Nephron progenitor cell (in vitro differentiated cells): ENCODE measurements around the gene PPP1CB.
A peak's percentile ranks its signal among the peaks of the same experiment; 100 is the strongest.

Source experiments
- DNase-seq: peaks from one replicate; pipeline ENCODE4 v3.0.0; 2021
- H3K27ac Mint-ChIP-seq: 2 replicates; pipeline ENCODE4 v1.8.0; 2021; ENCODE audit warnings: mild to moderate bottlenecking, moderate library complexity, mixed read lengths
- H3K27me3 Mint-ChIP-seq: 2 replicates; pipeline ENCODE4 v1.8.0; 2021; ENCODE audit warnings: mild to moderate bottlenecking, low read depth, mixed read lengths; ENCODE audit not compliant: poor library complexity
- H3K36me3 Mint-ChIP-seq: 2 replicates; pipeline ENCODE4 v1.8.0; 2021; ENCODE audit warnings: low read depth, mixed read lengths
- H3K4me1 Mint-ChIP-seq: 2 replicates; pipeline ENCODE4 v1.8.0; 2021; ENCODE audit warnings: mixed read lengths
- H3K4me3 Mint-ChIP-seq: 2 replicates; pipeline ENCODE4 v1.8.0; 2021; ENCODE audit warnings: mild to moderate bottlenecking, moderate library complexity, mixed read lengths
- H3K9me3 Mint-ChIP-seq: 2 replicates; pipeline ENCODE4 v1.8.0; 2021; ENCODE audit warnings: mild to moderate bottlenecking, moderate library complexity, mixed read lengths
- TF ChIP-seq, protein P1 (sequence below): fragments of 200-600 bp; sonication (generic); IDR thresholded peaks from 2 replicates; pipeline ENCODE4 v1.5.0; 2021; ENCODE audit warnings: antibody characterized with exemption

Gene PPP1CB

DNA sequence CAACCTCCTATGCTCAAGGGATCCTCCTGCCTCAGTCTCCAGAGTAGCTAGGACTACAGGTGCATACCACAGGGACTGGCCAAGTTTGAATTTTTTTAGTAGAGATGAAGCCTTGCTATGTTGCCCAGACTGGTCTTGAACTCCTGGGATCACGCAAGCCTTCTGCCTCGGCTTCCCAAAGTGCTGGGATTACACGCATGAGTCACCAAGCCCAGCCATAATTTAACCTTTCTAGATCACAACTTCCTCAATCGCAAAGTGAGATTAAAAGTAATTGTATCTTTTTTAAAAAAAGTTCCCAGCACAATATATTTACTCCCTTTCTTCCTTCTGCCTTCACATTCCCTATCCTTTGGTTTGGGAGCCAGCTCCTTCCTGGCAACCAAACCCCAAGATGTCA, 5.8 kb upstream of the PPP1CB start:
- Mint-ChIP-seq H3K27me3 (peaks cover 6% of the 10 kb centered on the region), H3K36me3 (peaks cover 34% of the 10 kb centered on the region), H3K9me3 (peaks cover 24% of the 10 kb centered on the region), H3K27ac (no peak overlapping the region), H3K4me1 (peaks cover 30% of the 10 kb centered on the region), H3K4me3 (no peak overlapping the region)
- no peak for DNase-seq
- TF ChIP-seq, protein P1, sequence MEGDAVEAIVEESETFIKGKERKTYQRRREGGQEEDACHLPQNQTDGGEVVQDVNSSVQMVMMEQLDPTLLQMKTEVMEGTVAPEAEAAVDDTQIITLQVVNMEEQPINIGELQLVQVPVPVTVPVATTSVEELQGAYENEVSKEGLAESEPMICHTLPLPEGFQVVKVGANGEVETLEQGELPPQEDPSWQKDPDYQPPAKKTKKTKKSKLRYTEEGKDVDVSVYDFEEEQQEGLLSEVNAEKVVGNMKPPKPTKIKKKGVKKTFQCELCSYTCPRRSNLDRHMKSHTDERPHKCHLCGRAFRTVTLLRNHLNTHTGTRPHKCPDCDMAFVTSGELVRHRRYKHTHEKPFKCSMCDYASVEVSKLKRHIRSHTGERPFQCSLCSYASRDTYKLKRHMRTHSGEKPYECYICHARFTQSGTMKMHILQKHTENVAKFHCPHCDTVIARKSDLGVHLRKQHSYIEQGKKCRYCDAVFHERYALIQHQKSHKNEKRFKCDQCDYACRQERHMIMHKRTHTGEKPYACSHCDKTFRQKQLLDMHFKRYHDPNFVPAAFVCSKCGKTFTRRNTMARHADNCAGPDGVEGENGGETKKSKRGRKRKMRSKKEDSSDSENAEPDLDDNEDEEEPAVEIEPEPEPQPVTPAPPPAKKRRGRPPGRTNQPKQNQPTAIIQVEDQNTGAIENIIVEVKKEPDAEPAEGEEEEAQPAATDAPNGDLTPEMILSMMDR = no peak

DNA sequence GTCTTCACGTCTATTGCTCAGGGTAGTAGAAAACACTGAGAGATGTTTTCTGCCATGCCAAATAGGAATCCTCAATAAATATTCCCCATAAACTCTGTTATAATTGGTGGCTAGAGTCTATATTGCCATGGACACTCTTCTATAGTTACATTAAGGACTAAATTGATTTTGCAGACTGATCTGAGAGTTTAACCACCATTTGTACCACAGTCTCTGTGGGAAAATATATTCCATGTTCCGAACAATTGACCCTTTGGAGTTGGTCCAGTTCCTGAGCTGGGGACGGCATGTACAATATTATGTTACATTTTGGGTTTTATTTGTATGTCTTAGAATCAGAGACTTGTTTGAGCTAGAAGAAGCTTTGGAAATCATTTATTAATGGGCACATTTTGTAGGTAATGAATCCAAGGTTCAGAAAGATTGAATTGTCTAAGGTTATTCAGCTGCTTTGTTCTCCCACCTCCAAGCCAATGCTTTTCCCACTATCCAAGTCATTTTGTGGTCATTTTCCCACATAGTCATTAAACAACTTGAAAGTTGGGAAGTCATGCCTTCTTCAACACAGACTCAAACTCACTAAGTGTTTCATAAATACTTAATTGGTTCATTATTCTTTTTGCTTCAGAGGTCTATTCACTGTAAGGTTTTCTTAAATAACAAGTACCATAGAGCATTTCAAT, 5.1 kb upstream of the PPP1CB start:
- Mint-ChIP-seq H3K27me3 (peaks cover 6% of the 10 kb centered on the region), H3K4me1 (peaks cover 32% of the 10 kb centered on the region), H3K27ac (no peak overlapping the region), H3K36me3 (peaks cover 29% of the 10 kb centered on the region), H3K4me3 (no peak overlapping the region), H3K9me3 (peaks cover 17% of the 10 kb centered on the region)
- TF ChIP-seq, protein P1 = no peak
- DNase-seq = no peak

GRCh38 chr2:28747714-28748113, 3.9 kb upstream of the PPP1CB start:
- Mint-ChIP-seq H3K27me3 (peaks cover 6% of the 10 kb centered on the region), H3K36me3 (peaks cover 19% of the 10 kb centered on the region), H3K4me1 (peaks cover 32% of the 10 kb centered on the region), H3K4me3 (no peak overlapping the region), H3K27ac (no peak overlapping the region), H3K9me3 (peaks cover 7% of the 10 kb centered on the region)
- no peak for DNase-seq
- TF ChIP-seq, protein P1 = no peak

- H3K4me1 Mint-ChIP-seq = peaks cover 32% of the 10 kb centered on the region
- no peak overlapping the region for H3K4me3 Mint-ChIP-seq
- H3K27ac Mint-ChIP-seq = no peak overlapping the region
- peaks cover 4% of the 10 kb centered on the region for H3K9me3 Mint-ChIP-seq
- DNase-seq = no peak
- TF ChIP-seq, protein P1 = no peak
- H3K36me3 Mint-ChIP-seq = peaks cover 17% of the 10 kb centered on the region
- peaks cover 6% of the 10 kb centered on the region for H3K27me3 Mint-ChIP-seq
Observed at GRCh38 chr2:28748176-28748575, 3.5 kb upstream of the PPP1CB start.

DNA sequence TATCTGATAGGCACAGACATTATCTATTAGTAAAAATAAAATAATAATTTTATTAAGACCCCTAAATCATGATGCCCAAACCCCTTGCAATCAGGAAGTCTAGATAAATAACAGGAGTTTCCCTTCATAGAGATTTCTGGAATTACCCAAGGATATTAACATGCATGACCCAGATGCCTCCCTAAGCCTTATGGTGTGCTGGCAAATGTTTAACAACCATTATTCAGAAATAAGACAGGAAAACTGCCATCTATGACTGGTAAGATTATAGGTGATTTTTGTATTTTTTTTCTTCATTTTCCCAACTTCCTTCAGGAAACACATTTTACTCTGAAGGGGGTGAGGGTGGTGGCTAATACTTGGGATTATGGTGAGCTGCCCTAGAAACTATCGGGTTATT, 2.7 kb upstream of the PPP1CB start:
- Mint-ChIP-seq H3K27me3 (peaks cover 6% of the 10 kb centered on the region), H3K27ac (peak overlapping the region; percentile 8), H3K9me3 (no peaks in the 10 kb centered on the region), H3K4me1 (peaks cover 32% of the 10 kb centered on the region), H3K4me3 (no peak overlapping the region), H3K36me3 (peaks cover 9% of the 10 kb centered on the region)
- DNase-seq = no peak
- TF ChIP-seq, protein P1 = no peak

DNA sequence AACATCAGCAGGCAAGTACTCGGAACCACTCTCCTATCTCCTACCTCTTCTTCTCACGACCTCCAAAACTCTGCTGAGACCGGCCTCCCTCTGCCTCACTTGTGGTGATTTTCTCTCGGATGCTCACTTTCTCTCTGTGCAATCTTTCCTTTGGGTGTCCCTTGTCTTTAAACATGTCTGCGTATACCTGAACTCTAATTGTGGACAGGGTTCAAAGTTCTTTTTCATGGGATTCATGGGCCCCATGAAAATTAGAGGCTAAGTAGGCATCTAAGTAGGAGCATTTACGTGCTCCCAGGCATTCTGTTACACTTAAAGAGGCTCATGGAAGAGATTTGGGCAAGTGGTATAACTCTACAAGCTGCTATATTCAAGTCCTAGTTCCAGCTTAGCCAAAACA, 2.1 kb upstream of the PPP1CB start:
- Mint-ChIP-seq H3K4me3 (no peak overlapping the region), H3K4me1 (peaks cover 38% of the 10 kb centered on the region), H3K27me3 (peaks cover 6% of the 10 kb centered on the region), H3K27ac (peak overlapping the region; percentile 55), H3K9me3 (no peaks in the 10 kb centered on the region), H3K36me3 (peaks cover 5% of the 10 kb centered on the region)
- DNase-seq = no peak
- TF ChIP-seq, protein P1 = no peak
